ENCODE results near the gene PVRIG.
"Not testable (repeated sequence)": the region's sequence is repeated elsewhere in the genome, so short reads cannot be mapped to it uniquely, and the experiment has no call there.

GRCh38 chr7:100269306-100270045, 49.7 kb downstream of the PVRIG start:
- TF ChIP-seq, protein P1, sequence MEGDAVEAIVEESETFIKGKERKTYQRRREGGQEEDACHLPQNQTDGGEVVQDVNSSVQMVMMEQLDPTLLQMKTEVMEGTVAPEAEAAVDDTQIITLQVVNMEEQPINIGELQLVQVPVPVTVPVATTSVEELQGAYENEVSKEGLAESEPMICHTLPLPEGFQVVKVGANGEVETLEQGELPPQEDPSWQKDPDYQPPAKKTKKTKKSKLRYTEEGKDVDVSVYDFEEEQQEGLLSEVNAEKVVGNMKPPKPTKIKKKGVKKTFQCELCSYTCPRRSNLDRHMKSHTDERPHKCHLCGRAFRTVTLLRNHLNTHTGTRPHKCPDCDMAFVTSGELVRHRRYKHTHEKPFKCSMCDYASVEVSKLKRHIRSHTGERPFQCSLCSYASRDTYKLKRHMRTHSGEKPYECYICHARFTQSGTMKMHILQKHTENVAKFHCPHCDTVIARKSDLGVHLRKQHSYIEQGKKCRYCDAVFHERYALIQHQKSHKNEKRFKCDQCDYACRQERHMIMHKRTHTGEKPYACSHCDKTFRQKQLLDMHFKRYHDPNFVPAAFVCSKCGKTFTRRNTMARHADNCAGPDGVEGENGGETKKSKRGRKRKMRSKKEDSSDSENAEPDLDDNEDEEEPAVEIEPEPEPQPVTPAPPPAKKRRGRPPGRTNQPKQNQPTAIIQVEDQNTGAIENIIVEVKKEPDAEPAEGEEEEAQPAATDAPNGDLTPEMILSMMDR (IDR thresholded peaks at IDR 0.05) = not testable (repeated sequence)
- not testable (repeated sequence) for TF ChIP-seq POLR2A (IDR thresholded peaks at IDR 0.05)

Data from lower leg skin (tissue), 3 donors.